HCT116 (cell line): ENCODE measurements around the gene NR1D2. TPM values are rescaled to one million over a fixed set of nuclear protein-coding genes. Genes with fewer than 3 reads are reported as not detected.

ENCODE experiments used
- ATAC-seq: fragments of 200-7000 bp; cut with Tn5 transposase; 2 replicates; pipeline ENCODE4 v1.9.1; 2020; ENCODE audit warnings: mild to moderate bottlenecking, moderate library complexity
- BruUV-seq: library from RNA; stranded (reverse); fragments of 400-500 nt; replicated peaks from 2 replicates; lab custom pipeline; 2021; lab: Mats Ljungman, UMichigan
- CTCF ChIA-PET: fragments of 300-600 bp; sonication (Branson Sonifier 250); formaldehyde crosslinking; loops from one replicate; lab custom pipeline; 2021; ENCODE audit warnings: antibody characterized with exemption; lab: Charles Lee
- POLR2A ChIA-PET: fragments of 300-600, 350-600 bp; sonication (Branson Sonifier 250); formaldehyde crosslinking; loops from one replicate; lab custom pipeline; 2021; ENCODE audit warnings: antibody characterized with exemption; lab: Charles Lee
- RAD21 ChIA-PET, 2 experiments: fragments of 300-600 bp; sonication (Branson Sonifier 250); formaldehyde crosslinking; loops; one replicate each; lab custom pipeline; 2023; ENCODE audit warnings: low total read pairs in 2 of 2; ENCODE audit not compliant: uncharacterized antibody in 2 of 2, unreplicated experiment in 2 of 2, low non-redundant PET in 1 of 2; lab: Charles Lee
- DNase-seq: peaks from one replicate; pipeline ENCODE4 v3.0.0-alpha.2; 2010; ENCODE audit warnings: low read depth, low spot score
- H2AFZ ChIP-seq: fragments of 200-600 bp; shearing (Covaris generic), sonication (generic); 2 replicates; pipeline ENCODE4 v1.6.1; 2017; ENCODE audit warnings: low read depth, mixed run types, mixed read lengths, antibody characterized with exemption, low read length; ENCODE audit not compliant: poor library complexity, severe bottlenecking
- H3K27ac ChIP-seq: 2 replicates; pipeline ENCODE4 v1.5.1; 2012; ENCODE audit warnings: low read depth, low read length
- H3K27me3 ChIP-seq: fragments of 200-600 bp; sonication (generic); 2 replicates; pipeline ENCODE4 v1.6.1; 2016; ENCODE audit warnings: mixed run types, low read length, mixed read lengths; ENCODE audit not compliant: insufficient read depth
- H3K36me3 ChIP-seq, 2 experiments: fragments of 200-500 bp in 1 of 2; fragments of 200-600 bp in 1 of 2; sonication (Bioruptor generic) in 1 of 2; sonication (generic) in 1 of 2; 2 replicates each; pipeline versions ENCODE4 v1.5.1 to v1.6.1; 2014 to 2016; ENCODE audit warnings: low read length in 2 of 2, inconsistent platforms in 1 of 2, mixed read lengths in 1 of 2, mixed run types in 1 of 2; ENCODE audit not compliant: insufficient read depth in 2 of 2, control insufficient read depth in 1 of 2
- H3K4me1 ChIP-seq, 2 experiments: fragments of 200-600 bp in 1 of 2; sonication (generic) in 1 of 2; 2 replicates each; pipeline versions ENCODE4 v1.5.1 to v1.6.1; 2012 to 2017; ENCODE audit warnings: low read length in 2 of 2, inconsistent platforms in 1 of 2, mild to moderate bottlenecking in 1 of 2, mixed read lengths in 1 of 2, mixed run types in 1 of 2, moderate library complexity in 1 of 2; ENCODE audit not compliant: insufficient read depth in 2 of 2, control insufficient read depth in 1 of 2
- H3K4me2 ChIP-seq: fragments of 200-600 bp; sonication (generic); 2 replicates; pipeline ENCODE4 v1.6.1; 2017; ENCODE audit warnings: mixed run types, low read length, mixed read lengths
- H3K4me3 ChIP-seq, 2 experiments: fragments of 200-600 bp in 1 of 2; sonication (generic) in 1 of 2; replicated peaks in 1 of 2; 2 replicates each; pipeline ENCODE4 v1.5.1; 2011 to 2016; ENCODE audit warnings: low read length in 2 of 2, control low read depth in 1 of 2, low read depth in 1 of 2, mild to moderate bottlenecking in 1 of 2, mixed read lengths in 1 of 2, mixed run types in 1 of 2
- H3K79me2 ChIP-seq: fragments of 200-600 bp; sonication (generic); 2 replicates; pipeline ENCODE4 v1.6.1; 2017; ENCODE audit warnings: mild to moderate bottlenecking, mixed run types, low read length, moderate library complexity, mixed read lengths; ENCODE audit not compliant: insufficient read depth
- H3K9ac ChIP-seq: fragments of 200-600 bp; sonication (generic); 2 replicates; pipeline ENCODE4 v1.6.1; 2016; ENCODE audit warnings: low read length, mixed read lengths
- H3K9me2 ChIP-seq: fragments of 200-600 bp; sonication (generic), shearing (Covaris generic); 2 replicates; pipeline ENCODE4 v1.6.1; 2017; ENCODE audit warnings: mixed run types, mild to moderate bottlenecking, moderate library complexity; ENCODE audit not compliant: insufficient read depth
- H3K9me3 ChIP-seq, 2 experiments: fragments of 200-500 bp in 1 of 2; fragments of 200-600 bp in 1 of 2; sonication (Bioruptor generic) in 1 of 2; sonication (generic) in 1 of 2; 2 replicates each; pipeline ENCODE4 v1.6.1; 2014 to 2017; ENCODE audit warnings: low read length in 2 of 2, mixed read lengths in 2 of 2, inconsistent platforms in 1 of 2, low read depth in 1 of 2, mild to moderate bottlenecking in 1 of 2, mixed run types in 1 of 2, moderate library complexity in 1 of 2; ENCODE audit not compliant: control insufficient read depth in 1 of 2, insufficient read depth in 1 of 2
- H4K20me1 ChIP-seq: fragments of 200-600 bp; sonication (generic), shearing (Covaris generic); 2 replicates; pipeline ENCODE4 v1.6.1; 2017; ENCODE audit warnings: mixed run types, mild to moderate bottlenecking, moderate library complexity; ENCODE audit not compliant: insufficient read depth
- CBX3 ChIP-seq: IDR thresholded peaks from 2 replicates; pipeline ENCODE4 v1.6.1; 2012; ENCODE audit warnings: low read depth
- EGR1 ChIP-seq: IDR thresholded peaks from 2 replicates; pipeline ENCODE4 v1.6.1; 2012; ENCODE audit warnings: low read depth
- ELF1 ChIP-seq: IDR thresholded peaks from 2 replicates; pipeline ENCODE4 v1.6.1; 2012; ENCODE audit warnings: low read depth, borderline replicate concordance
- EZH2 ChIP-seq: fragments of 200-600 bp; sonication (generic); IDR thresholded peaks from 2 replicates; pipeline ENCODE4 v1.6.1; 2017; ENCODE audit warnings: antibody characterized with exemption, mixed run types
- EZH2phosphoT487 ChIP-seq: fragments of 200-600 bp; IDR thresholded peaks from 2 replicates; pipeline ENCODE4 v1.6.1; 2018; ENCODE audit warnings: antibody characterized with exemption, borderline replicate concordance
- FOSL1 ChIP-seq: IDR thresholded peaks from 2 replicates; pipeline ENCODE4 v1.6.1; 2012; ENCODE audit warnings: low read depth
- JUND ChIP-seq: IDR thresholded peaks from 2 replicates; pipeline ENCODE4 v1.6.1; 2012
- POLR2A ChIP-seq: IDR thresholded peaks from 2 replicates; pipeline ENCODE4 v1.7.0; 2011; ENCODE audit warnings: borderline replicate concordance; ENCODE audit not compliant: insufficient read depth, insufficient read length; ENCODE audit errors: extremely low read depth
- SIN3A ChIP-seq: IDR thresholded peaks from 2 replicates; pipeline ENCODE4 v1.6.1; 2012; ENCODE audit warnings: low read depth
- SRF ChIP-seq: IDR thresholded peaks from 2 replicates; pipeline ENCODE4 v1.6.1; 2012; ENCODE audit warnings: low read depth
- YY1 ChIP-seq: IDR thresholded peaks from 2 replicates; pipeline ENCODE4 v1.6.1; 2011; ENCODE audit warnings: low read length, low read depth, moderate library complexity, mild to moderate bottlenecking; ENCODE audit not compliant: insufficient replicate concordance; ENCODE audit errors: extremely low read depth
- intact Hi-C: fragments of 100-400 bp; cut with micrococcal nuclease; formaldehyde crosslinking; loops from 2 replicates; pipeline ENCODE4 v1.10.0; 2022
- total RNA-seq: library from RNA; stranded (reverse); gene quantifications from one replicate; pipeline ENCODE4 v1.2.1, GENCODE V29; 2021; ENCODE audit not compliant: unreplicated experiment
- TF ChIP-seq, protein P1 (sequence below), 3 experiments: fragments of 200-600 bp in 1 of 3; sonication (generic) in 1 of 3; IDR thresholded peaks in 2 of 3; conservative IDR thresholded peaks in 1 of 3; 2 replicates each; pipeline ENCODE4 v1.5.1; 2012 to 2017; ENCODE audit warnings: low read depth in 2 of 3, low read length in 2 of 3, antibody characterized with exemption in 1 of 3, borderline replicate concordance in 1 of 3, control low read depth in 1 of 3, mild to moderate bottlenecking in 1 of 3, mixed read lengths in 1 of 3, mixed run types in 1 of 3, moderate library complexity in 1 of 3; ENCODE audit not compliant: insufficient read depth in 1 of 3

The NR1D2 gene
- total RNA-seq, 1 experiment from 2014 or later, result 60.9 TPM

DNA sequence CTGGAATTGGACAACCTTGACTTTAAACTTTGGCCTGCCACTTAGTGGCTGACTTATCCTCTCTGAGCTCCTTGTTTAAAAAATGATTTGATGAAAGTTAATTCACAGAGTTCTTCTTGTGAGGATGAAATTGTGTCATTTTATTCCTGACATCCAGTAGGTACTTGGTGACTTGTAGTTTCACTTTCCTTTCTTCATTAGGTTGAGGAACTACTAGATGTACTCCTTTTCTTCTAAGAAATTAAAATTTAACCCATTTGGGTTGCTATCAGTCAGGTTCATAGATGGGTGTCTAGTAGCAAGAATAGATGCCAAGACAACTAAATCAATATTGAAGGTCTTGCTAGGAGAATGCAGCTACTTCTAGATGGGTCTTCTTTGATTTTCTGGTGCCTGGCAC is 5.2 kb downstream of the NR1D2 start:
- Histone ChIP-seq H3K4me3 (no peak overlapping the region), H3K79me2 (peaks cover 91% of the 10 kb centered on the region)

More for the DNA sequence above, 5.2 kb downstream of the NR1D2 start:
- Histone ChIP-seq H3K4me1 (peaks cover 39 to 58% of the 10 kb centered on the region in 2 experiments), H4K20me1 (peaks cover 19% of the 10 kb centered on the region; the same call in 1 of the 2 replicates), H3K27ac (no peak overlapping the region), H3K9ac (no peak overlapping the region), H3K9me2 (no peaks in the 10 kb centered on the region), H3K4me2 (peak overlapping the region; percentile 27), H3K36me3 (peaks cover 4 to 5% of the 10 kb centered on the region in 2 experiments; a peak in 2 of 4 replicates)
- ChIA-PET POLR2A (interaction anchor here (1.4 kb wide), 1 partner anchor 34 kb away, joined by 4 read pairs; the partner anchor contains the start of genes NKIRAS1 and RPL15), CTCF (no interaction called here), RAD21 (no interaction called here)
- BruUV-seq, result no TSS peak
- ATAC-seq, result no peak
- no peak for DNase-seq
- TF ChIP-seq JUND (no peak), EZH2 (no peak), SRF (no peak), EGR1 (no peak), POLR2A (no peak), FOSL1 (no peak), SIN3A (no peak), EZH2phosphoT487 (no peak), CBX3 (no peak), YY1 (no peak), ELF1 (no peak)
- TF ChIP-seq, protein P1, sequence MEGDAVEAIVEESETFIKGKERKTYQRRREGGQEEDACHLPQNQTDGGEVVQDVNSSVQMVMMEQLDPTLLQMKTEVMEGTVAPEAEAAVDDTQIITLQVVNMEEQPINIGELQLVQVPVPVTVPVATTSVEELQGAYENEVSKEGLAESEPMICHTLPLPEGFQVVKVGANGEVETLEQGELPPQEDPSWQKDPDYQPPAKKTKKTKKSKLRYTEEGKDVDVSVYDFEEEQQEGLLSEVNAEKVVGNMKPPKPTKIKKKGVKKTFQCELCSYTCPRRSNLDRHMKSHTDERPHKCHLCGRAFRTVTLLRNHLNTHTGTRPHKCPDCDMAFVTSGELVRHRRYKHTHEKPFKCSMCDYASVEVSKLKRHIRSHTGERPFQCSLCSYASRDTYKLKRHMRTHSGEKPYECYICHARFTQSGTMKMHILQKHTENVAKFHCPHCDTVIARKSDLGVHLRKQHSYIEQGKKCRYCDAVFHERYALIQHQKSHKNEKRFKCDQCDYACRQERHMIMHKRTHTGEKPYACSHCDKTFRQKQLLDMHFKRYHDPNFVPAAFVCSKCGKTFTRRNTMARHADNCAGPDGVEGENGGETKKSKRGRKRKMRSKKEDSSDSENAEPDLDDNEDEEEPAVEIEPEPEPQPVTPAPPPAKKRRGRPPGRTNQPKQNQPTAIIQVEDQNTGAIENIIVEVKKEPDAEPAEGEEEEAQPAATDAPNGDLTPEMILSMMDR (IDR thresholded peaks at IDR 0.05 in 2 of 3, conservative IDR thresholded peaks at IDR 0.05 in 1 of 3; ENCODE audit: borderline replicate concordance in 1 of 3, insufficient read depth in 1 of 3, low read depth in 2 of 3, low read length in 2 of 3), result no peak
- TF ChIP-seq, all 23 proteins: peak for 0
- intact Hi-C loops, result no loop called here
- no peaks in the 10 kb centered on the region for H3K27me3 ChIP-seq
- H3K9me3 ChIP-seq, result no peaks in the 10 kb centered on the region
- no peak overlapping the region for H2AFZ ChIP-seq
